ENCODE data around the gene CLIC5.
"Not testable (repeated sequence)": the region's sequence is repeated elsewhere in the genome, so short reads cannot be mapped to it uniquely, and the experiment has no call there.

The CLIC5 gene

GRCh38 chr6:45961125-45961524 is 54.5 kb downstream of the CLIC5 start:
- DNase-seq = no peak

DNA sequence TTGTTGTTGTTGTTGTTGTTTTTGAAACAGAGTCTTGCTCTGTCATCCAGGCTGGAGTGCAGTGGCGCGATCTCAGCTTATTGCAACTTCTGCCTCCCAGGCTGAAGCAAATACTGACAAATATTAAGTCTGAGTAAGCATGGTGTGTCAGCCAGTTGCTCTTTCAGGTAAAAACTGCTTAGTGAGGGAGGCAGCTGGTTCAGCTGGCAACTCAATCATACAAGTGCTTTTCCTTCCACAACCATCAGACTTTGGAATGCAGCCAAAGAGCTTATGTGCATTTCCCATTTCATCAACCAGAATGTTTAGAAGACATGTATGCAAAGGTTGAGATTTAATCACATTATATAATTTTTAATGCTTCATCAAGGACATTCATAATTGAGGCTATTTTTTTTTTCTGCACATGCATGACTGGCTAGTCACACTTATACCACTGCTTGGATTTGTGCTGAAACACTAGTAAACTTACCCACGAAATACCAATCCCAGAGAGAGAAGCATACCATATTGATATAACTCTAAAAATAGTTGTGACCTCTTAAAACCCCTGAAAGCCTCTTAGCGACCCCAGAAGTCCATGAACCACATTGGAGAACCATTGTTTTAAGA is 56.0 kb downstream of the CLIC5 start:
- no peak for DNase-seq

GRCh38 chr6:45956663-45957062 is 59.0 kb downstream of the CLIC5 start:
- no peak for DNase-seq

- DNase-seq = no peak
Observed at GRCh38 chr6:45956176-45956575, 59.5 kb downstream of the CLIC5 start.

- no peak for DNase-seq
Observed at GRCh38 chr6:45955597-45955996, 60.1 kb downstream of the CLIC5 start.

DNA sequence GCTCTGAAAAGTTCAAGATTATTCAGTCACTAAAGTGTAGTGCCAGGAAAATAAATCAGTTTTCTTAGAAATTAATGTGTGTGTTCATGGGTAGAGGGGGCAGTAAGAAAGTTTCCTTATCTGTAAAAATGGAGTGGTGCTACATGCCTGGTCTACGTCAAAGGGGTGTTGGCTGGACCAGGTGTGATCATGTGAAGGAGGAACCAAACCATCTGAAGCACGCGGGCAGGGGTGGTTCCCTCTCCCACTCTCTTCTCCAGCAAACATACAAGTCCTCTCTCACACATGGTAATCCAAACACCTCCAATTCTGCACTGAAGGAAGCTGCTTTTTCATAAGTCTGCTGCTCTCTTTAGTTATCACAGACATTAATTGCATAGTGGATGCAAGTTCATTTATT is 63.1 kb downstream of the CLIC5 start:
- no peak for DNase-seq

- DNase-seq = no peak
Observed at GRCh38 chr6:45952168-45952529, 63.5 kb downstream of the CLIC5 start.

GRCh38 chr6:45951321-45952167 is 64.1 kb downstream of the CLIC5 start:
- DNase-seq = no peak

DNA sequence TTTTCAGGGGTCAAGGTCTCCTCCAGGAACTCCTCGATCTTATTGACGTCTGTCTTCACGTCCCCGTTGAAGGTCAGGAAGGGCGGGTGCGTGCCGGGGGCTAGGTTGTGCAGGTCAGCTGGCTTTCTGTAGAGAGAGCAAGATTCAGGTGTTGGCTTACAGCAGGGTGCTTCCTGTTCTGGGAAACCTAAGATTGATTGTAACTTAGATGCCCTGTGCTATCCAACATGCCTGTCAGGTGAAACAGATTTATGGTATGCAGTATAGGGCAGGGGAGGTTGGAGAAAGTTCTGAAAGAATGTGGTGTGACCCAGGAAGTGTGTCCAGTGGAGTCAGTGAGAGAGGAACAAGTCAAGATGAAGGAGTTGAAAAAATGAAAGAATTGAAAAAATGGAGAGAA is 66.4 kb downstream of the CLIC5 start:
- no peak for DNase-seq

DNA sequence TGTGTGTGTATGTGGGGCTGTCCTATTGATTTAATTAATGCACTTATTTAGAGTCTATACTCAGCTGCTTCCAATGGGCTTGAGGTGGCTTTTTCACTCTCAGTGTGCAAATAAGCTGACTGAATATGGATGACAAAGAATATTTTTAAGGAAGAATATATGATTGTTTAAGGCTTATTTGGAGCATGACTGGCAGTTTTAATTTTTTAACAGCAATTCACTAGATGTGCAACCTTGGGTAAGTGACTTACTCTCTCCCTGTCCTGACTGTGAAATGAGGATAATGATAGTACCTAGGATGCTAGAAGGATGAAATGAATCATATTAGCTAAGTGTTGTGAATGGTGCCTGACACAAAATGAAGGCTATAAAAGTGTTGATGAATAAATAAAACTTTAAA is 67.9 kb downstream of the CLIC5 start:
- DNase-seq = no peak

DNA sequence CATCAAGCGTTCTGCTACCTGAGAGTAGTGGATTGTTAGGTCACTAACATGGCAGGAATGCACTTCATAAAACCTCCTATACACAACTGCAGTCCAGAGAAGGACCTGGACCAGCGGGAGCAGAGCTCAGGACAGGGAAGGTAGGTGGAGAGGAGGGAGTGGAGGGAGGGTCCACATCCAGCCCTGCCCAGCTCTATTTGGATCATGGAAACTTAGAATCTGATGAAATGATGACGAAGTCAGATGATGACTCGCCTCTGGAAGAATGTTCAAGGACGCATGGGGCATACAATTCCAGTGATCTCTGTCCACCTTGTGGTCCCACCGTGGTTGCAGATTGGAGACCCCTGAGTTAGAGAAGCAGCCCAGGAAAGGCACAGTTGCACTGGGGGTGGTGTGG is 68.8 kb downstream of the CLIC5 start:
- no peak for DNase-seq

GRCh38 chr6:45946352-45946751 is 69.3 kb downstream of the CLIC5 start:
- no peak for DNase-seq

GRCh38 chr6:45942953-45943352 is 72.7 kb downstream of the CLIC5 start:
- no peak for DNase-seq

- DNase-seq = no peak
Observed at GRCh38 chr6:45933855-45934254, 81.8 kb downstream of the CLIC5 start.

- DNase-seq = no peak
Observed at GRCh38 chr6:45931232-45931631, 84.4 kb downstream of the CLIC5 start.

GRCh38 chr6:45930420-45931040 is 85.1 kb downstream of the CLIC5 start:
- peak; percentile 29 for DNase-seq

DNA sequence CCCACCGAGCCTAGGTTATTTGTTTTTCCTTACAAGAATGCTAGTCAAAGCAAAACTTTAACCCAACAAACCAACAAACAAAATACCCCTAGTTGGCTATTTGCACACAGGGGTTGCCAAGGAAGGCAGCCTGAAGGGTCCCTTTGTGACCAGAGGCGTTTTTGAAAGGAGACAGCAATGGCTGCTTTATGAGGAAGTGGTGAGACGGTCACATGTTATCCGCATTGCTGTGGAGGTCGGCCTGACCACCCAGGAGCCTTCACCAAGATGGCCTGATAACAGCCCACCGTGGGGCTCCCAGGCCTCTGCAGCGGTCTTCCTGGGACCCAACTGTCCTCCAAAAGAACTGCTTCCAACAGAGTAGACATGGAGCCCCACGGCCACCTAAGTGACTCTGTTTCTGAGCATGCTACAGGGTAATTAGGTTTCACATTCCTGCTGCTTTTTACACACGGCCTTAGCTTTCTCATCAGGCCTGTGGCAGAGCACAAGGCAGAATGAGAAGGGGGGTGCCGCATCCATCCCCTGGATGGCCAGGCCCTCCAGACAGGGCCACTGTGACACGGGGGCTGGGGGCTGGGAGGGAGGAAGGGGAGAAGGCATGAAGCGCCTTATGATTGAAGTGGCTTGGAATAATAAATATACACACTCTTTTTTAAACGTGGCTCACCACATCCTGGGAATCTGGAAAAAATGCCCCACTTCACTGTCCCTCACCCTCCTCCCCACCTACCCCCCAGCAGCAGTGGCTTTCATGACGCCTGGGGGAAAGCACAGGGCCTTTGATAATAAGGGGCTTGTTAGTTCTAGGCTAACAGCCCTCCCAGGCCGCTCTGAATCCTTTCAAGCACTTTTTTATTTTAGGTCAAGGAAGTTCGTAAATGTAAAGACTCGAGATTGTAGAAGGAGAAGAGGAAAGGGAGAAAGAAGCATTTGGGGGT is 86.0 kb downstream of the CLIC5 start:
- no peak for DNase-seq

DNA sequence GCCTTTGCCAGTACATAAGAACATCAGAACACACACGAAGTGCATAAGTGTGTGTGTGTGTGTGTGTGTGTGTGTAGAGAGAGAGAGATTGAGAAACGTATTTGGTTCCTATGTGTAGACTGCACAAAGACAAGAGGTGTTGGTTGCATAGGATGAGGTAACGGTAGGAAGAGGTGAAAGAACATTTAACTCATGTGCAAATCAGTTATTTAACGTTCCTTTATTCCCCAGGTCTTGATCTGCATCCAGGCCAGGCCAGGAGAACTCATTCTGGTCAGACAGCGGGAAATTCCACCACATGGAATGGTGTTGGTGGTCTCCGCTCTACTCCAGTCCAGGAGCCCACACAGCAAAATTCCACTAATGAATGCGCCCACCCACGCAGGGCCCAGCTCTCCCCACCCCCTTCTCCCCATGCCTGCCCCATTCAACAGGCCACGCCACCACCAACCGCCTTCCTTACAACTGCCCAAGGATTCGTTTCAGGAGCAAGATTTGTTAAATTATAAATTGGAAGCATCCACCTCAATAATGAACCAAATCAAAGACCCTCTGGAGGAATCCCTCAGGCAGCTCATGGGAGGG is 86.8 kb downstream of the CLIC5 start:
- DNase-seq = no peak

GRCh38 chr6:45927421-45928320 is 88.0 kb downstream of the CLIC5 start:
- no peak for DNase-seq

DNA sequence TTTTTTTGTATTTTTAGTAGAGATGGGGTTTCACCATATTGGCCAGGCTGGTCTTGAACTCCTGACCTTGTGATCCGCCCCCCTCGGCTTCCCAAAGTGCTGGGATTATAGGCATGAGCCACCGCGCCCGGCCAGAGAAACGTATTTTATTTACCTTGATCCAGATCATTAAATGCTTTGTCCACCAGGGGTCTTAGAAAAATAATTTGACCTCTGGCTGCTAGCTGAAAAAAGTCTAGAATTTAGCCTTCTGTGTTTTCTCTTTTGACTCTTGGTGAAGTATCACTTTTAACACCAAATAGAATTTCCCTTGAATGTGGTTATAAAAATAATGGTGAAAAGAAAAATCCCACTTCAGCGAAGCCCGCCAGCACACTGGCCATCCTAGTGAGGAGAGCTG is 89.2 kb downstream of the CLIC5 start:
- not testable (repeated sequence) for DNase-seq

DNA sequence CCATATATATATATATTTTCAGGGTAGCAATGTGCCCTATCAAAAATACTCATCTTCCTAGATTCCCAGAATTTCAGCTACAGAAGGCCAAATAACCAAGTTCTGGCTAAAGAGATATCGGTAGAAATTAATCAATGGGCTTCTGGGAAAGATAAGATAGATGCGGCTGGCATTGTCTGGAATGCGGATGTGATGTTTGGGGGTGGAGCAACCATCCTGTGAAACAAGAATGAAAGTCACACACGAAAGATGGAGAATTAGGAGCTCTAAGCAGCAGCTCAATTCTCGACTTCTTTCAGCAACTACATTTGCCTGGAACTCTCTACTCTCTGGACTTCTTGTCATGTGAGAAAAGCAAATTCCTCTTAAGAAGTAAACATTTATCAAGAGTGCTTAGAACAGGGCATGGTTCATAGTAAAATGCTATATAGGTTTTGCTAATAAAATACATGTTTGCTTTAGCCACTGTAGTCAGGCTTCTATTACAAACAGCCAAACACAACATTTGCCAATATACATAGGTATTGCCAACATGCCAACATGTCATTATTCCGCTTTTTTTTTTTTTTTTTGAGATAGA is 90.8 kb downstream of the CLIC5 start:
- DNase-seq = no peak

Data from MV-4-11 (cell line).